DND-41 (cell line): Measurements from ENCODE around the gene ROBO2.

Experiments used
- ATAC-seq: fragments of 200-7000 bp; cut with Tn5 transposase; 3 replicates; pipeline ENCODE4 v1.9.1; 2021; ENCODE audit warnings: low read depth; ENCODE audit not compliant: insufficient read depth
- DNase-seq: peaks from one replicate; pipeline ENCODE4 v3.0.0-alpha.2; 2020
- H2AFZ ChIP-seq: 2 replicates; pipeline ENCODE4 v1.6.0; 2012; ENCODE audit warnings: low read depth, low read length
- H3K27ac ChIP-seq: 2 replicates; pipeline ENCODE4 v1.5.1; 2012; ENCODE audit warnings: low read length, inconsistent platforms
- H3K27me3 ChIP-seq: fragments of 200-600 bp; sonication (generic); 2 replicates; pipeline ENCODE4 v1.6.0; 2012; ENCODE audit warnings: low read length, mild to moderate bottlenecking, inconsistent platforms; ENCODE audit not compliant: insufficient read depth, poor library complexity
- H3K36me3 ChIP-seq: 2 replicates; pipeline ENCODE4 v1.5.1; 2012; ENCODE audit warnings: low read length, inconsistent platforms; ENCODE audit not compliant: insufficient read depth
- H3K4me1 ChIP-seq: 2 replicates; pipeline ENCODE4 v1.5.1; 2012; ENCODE audit warnings: mild to moderate bottlenecking, low read length; ENCODE audit not compliant: insufficient read depth
- H3K4me2 ChIP-seq: 2 replicates; pipeline ENCODE4 v1.6.0; 2012; ENCODE audit warnings: mild to moderate bottlenecking, moderate library complexity, low read length, inconsistent platforms; ENCODE audit not compliant: insufficient read depth
- H3K4me3 ChIP-seq, 2 experiments: fragments of 200-600 bp in 1 of 2; shearing (Covaris generic) in 1 of 2; 2 replicates each; pipeline ENCODE4 v1.5.1; 2012 to 2016; ENCODE audit warnings: inconsistent platforms in 2 of 2, low read length in 2 of 2, mild to moderate bottlenecking in 2 of 2, low read depth in 1 of 2, moderate library complexity in 1 of 2
- H3K79me2 ChIP-seq: 2 replicates; pipeline ENCODE4 v1.6.0; 2012; ENCODE audit warnings: low read length, inconsistent platforms; ENCODE audit not compliant: insufficient read depth
- H3K9ac ChIP-seq: 2 replicates; pipeline ENCODE4 v1.6.0; 2012; ENCODE audit warnings: low read depth, mild to moderate bottlenecking, inconsistent platforms, low read length, moderate library complexity
- H3K9me3 ChIP-seq: 2 replicates; pipeline ENCODE4 v1.5.1; 2012; ENCODE audit warnings: low read length, moderate library complexity, mild to moderate bottlenecking, inconsistent platforms; ENCODE audit not compliant: insufficient read depth, severe bottlenecking
- H4K20me1 ChIP-seq: 2 replicates; pipeline ENCODE4 v1.6.0; 2012; ENCODE audit warnings: low read length; ENCODE audit not compliant: insufficient read depth
- CTCF ChIP-seq: IDR thresholded peaks from 2 replicates; pipeline ENCODE4 v1.5.1; 2012; ENCODE audit warnings: borderline replicate concordance, low read length, moderate library complexity, mild to moderate bottlenecking; ENCODE audit not compliant: poor library complexity, severe bottlenecking; ENCODE audit errors: extremely low read depth
- EZH2 ChIP-seq: IDR thresholded peaks from 3 replicates; pipeline ENCODE4 v1.6.1; 2012; ENCODE audit warnings: borderline replicate concordance, low read depth, mild to moderate bottlenecking, moderate library complexity, low read length, inconsistent platforms; ENCODE audit not compliant: severe bottlenecking

ROBO2 gene

GRCh38 chr3:77449459-77450350 lies 409.8 kb downstream of the ROBO2 start:
- no peak overlapping the region for H3K4me3 ChIP-seq
- no peak for TF ChIP-seq CTCF
- no peak for TF ChIP-seq EZH2
- H2AFZ ChIP-seq, result no peak overlapping the region
- H4K20me1 ChIP-seq, result no peaks in the 10 kb centered on the region
- H3K36me3 ChIP-seq, result no peaks in the 10 kb centered on the region
- no peaks in the 10 kb centered on the region for H3K79me2 ChIP-seq
- H3K27me3 ChIP-seq, result no peaks in the 10 kb centered on the region
- H3K27ac ChIP-seq, result no peak overlapping the region
- ATAC-seq, result no peak
- no peaks in the 10 kb centered on the region for H3K4me1 ChIP-seq
- DNase-seq, result no peak
- no peaks in the 10 kb centered on the region for H3K9me3 ChIP-seq
- no peak overlapping the region for H3K9ac ChIP-seq
- H3K4me2 ChIP-seq, result no peak overlapping the region

GRCh38 chr3:77456431-77456830 lies 416.5 kb downstream of the ROBO2 start:
- no peak for TF ChIP-seq EZH2

GRCh38 chr3:77456906-77457305 lies 417.0 kb downstream of the ROBO2 start:
- DNase-seq, result no peak
- no peaks in the 10 kb centered on the region for H3K4me1 ChIP-seq
- no peak for TF ChIP-seq CTCF
- no peak for TF ChIP-seq EZH2
- H3K9me3 ChIP-seq, result no peaks in the 10 kb centered on the region
- ATAC-seq, result no peak
- no peak overlapping the region for H3K27ac ChIP-seq
- H3K27me3 ChIP-seq, result no peaks in the 10 kb centered on the region
- no peak overlapping the region for H3K9ac ChIP-seq
- no peak overlapping the region for H3K4me3 ChIP-seq
- no peaks in the 10 kb centered on the region for H3K79me2 ChIP-seq
- no peaks in the 10 kb centered on the region for H3K36me3 ChIP-seq
- H4K20me1 ChIP-seq, result no peaks in the 10 kb centered on the region
- no peak overlapping the region for H3K4me2 ChIP-seq
- no peak overlapping the region for H2AFZ ChIP-seq

More at GRCh38 chr3:77456431-77456830, 416.5 kb downstream of the ROBO2 start:
- Histone ChIP-seq H3K36me3 (no peaks in the 10 kb centered on the region), H3K9ac (no peak overlapping the region), H4K20me1 (no peaks in the 10 kb centered on the region), H2AFZ (no peak overlapping the region), H3K4me3 (no peak overlapping the region), H3K79me2 (no peaks in the 10 kb centered on the region), H3K27ac (no peak overlapping the region), H3K27me3 (no peaks in the 10 kb centered on the region), H3K4me2 (no peak overlapping the region), H3K4me1 (no peaks in the 10 kb centered on the region), H3K9me3 (no peaks in the 10 kb centered on the region)
- DNase-seq (no peak), ATAC-seq (no peak)

- no peak overlapping the region for H3K27ac ChIP-seq
- no peak overlapping the region for H3K4me3 ChIP-seq
- no peak for TF ChIP-seq EZH2
- H2AFZ ChIP-seq, result no peak overlapping the region
- no peak overlapping the region for H3K9ac ChIP-seq
- H3K4me1 ChIP-seq, result no peaks in the 10 kb centered on the region
- no peak for DNase-seq
- no peaks in the 10 kb centered on the region for H4K20me1 ChIP-seq
- ATAC-seq, result no peak
- H3K27me3 ChIP-seq, result no peaks in the 10 kb centered on the region
- H3K4me2 ChIP-seq, result no peak overlapping the region
- H3K36me3 ChIP-seq, result no peaks in the 10 kb centered on the region
- H3K79me2 ChIP-seq, result no peaks in the 10 kb centered on the region
- no peaks in the 10 kb centered on the region for H3K9me3 ChIP-seq
Observed at GRCh38 chr3:77459926-77460325, 420.0 kb downstream of the ROBO2 start.
